ENCODE data around the gene ADSL. TPM values are rescaled to one million over a fixed set of nuclear protein-coding genes. Genes with fewer than 3 reads are reported as not detected.

ADSL gene
- total RNA-seq (10 to 100 TPM; 40.4 to 77.7 (median 55.0) TPM), polyA plus RNA-seq (10 to 100 TPM; 39.1 to 52.5 (median 43.3) TPM)
- long read RNA-seq, donor 1, full-length matches to known transcripts = 21 of 48 reads
- long read RNA-seq, donor 1, partial matches to known transcripts = 27 of 48 reads
- long read RNA-seq, donor 1, other reads (novel, unspliced or antisense) = 0 of 48 reads
- long read RNA-seq, donor 2, full-length matches to known transcripts = 20 of 43 reads
- long read RNA-seq, donor 2, partial matches to known transcripts = 23 of 43 reads
- long read RNA-seq, donor 2, other reads (novel, unspliced or antisense) = 0 of 43 reads

DNA sequence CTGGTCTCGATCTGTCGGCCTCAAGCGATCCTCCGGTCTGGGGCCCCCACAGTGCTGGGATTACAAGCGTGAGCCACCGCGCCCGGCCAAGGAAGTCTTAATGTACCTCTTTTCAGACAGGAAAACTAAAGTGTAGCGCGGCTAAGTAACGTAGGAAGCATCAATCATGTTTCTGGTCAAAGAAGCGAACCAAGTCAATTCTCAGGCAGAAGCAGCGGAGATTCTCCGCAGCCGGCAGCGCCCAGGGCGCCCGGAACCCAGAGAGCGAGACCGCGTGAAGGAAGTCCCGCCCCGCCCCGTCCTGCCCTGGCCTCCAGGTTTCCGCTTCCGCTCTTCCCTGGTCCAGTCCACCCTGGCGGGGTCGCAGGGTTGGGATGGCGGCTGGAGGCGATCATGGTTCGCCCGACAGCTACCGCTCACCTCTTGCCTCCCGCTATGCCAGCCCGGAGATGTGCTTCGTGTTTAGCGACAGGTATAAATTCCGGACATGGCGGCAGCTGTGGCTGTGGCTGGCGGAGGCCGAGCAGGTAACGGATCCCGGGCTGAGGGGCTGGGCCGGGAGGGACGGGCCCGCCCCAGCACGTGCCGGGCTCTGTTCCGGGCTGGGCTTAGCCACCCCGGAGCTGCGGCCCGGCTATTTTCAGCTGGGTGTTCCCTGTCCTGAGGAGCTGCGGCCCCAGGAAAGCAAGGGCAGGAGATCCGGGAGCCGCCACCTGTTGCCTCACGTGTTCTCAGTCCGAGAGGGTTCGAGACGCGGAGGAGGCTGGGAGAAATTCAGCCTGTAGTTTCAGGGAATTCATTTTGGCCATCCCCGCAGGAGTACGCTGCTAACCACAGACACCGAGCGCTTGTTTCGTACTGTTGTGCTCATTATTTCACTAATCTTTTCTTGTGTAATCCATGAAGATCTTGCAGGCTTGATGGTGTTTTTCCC is at the start of gene ADSL:
Gene ADSL (plus strand): TSS at position 316 of the 934 bp plus-strand sequence. CDS start 59 bp downstream, at position 375.
- H3K27me3 ChIP-seq (replicated peaks in 1 of 7) = no peaks in the 10 kb centered on the region
- DNase-seq = peak; percentile 97
- peak; percentile 98 for TF ChIP-seq POLR2AphosphoS5 (IDR thresholded peaks at IDR 0.05)
- TF ChIP-seq POLR2A (IDR thresholded peaks at IDR 0.05) = peak; percentile 24 to 77 (median 59)
- TF ChIP-seq, protein P1, sequence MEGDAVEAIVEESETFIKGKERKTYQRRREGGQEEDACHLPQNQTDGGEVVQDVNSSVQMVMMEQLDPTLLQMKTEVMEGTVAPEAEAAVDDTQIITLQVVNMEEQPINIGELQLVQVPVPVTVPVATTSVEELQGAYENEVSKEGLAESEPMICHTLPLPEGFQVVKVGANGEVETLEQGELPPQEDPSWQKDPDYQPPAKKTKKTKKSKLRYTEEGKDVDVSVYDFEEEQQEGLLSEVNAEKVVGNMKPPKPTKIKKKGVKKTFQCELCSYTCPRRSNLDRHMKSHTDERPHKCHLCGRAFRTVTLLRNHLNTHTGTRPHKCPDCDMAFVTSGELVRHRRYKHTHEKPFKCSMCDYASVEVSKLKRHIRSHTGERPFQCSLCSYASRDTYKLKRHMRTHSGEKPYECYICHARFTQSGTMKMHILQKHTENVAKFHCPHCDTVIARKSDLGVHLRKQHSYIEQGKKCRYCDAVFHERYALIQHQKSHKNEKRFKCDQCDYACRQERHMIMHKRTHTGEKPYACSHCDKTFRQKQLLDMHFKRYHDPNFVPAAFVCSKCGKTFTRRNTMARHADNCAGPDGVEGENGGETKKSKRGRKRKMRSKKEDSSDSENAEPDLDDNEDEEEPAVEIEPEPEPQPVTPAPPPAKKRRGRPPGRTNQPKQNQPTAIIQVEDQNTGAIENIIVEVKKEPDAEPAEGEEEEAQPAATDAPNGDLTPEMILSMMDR (IDR thresholded peaks at IDR 0.05 in 8 of 11, conservative IDR thresholded peaks at IDR 0.05 in 3 of 11) = peak in 5 of 11 experiments; percentile 26 to 50 (median 41)
- H3K36me3 ChIP-seq = peaks cover 2 to 33% (median 25%) of the 10 kb centered on the region in 6 donors
- intact Hi-C loops (cut with DNase I; ENCODE audit: low total_unique reads) = loop anchor here (5.0 to 10.0 kb wide), 4 partner anchors 62 to 814 kb away; partner anchors contain the start of genes RPS19BP1 and TNRC6B
- H3K27ac ChIP-seq = peak within 1 kb of the TSS; percentile 79 to 94 (median 91)
- WGBS, 5 donors = 0 to 1% (median 0%) methylated on average over 41 to 65 of the region's 65 CpGs
- H3K4me1 ChIP-seq = peaks cover 22 to 71% (median 33%) of the 10 kb centered on the region in 6 donors
- H3K9me3 ChIP-seq = no peaks in the 10 kb centered on the region
- H3K4me3 ChIP-seq = peak within 1 kb of the TSS; percentile 71 to 96 (median 85)

DNA sequence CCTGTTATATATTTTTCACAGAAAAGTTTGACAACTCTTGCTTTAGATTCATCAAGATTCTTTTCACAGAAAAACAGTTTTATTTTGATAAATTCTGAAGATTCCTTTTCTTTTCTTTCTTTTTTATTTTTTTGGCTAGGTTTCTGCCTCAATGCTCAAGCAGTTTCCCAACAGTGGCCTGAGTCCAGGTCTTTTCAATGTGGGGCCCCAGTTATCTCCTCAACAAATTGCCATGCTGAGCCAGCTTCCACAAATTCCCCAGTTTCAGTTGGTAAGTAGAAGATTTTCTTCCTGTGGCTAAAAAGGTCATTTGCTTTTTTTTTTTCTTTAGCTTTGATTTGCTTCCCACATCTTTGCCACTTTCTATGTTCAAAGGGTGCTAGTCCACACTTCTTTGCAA is 46.0 kb upstream of the ADSL start:
- Histone ChIP-seq H3K9me3 (no peaks in the 10 kb centered on the region), H3K27ac (no peak overlapping the region), H3K36me3 (peaks cover 2 to 100% (median 63%) of the 10 kb centered on the region in 6 donors), H3K4me1 (peaks cover 0 to 5% (median 2%) of the 10 kb centered on the region in 6 donors), H3K4me3 (no peak overlapping the region), H3K27me3 (replicated peaks in 1 of 7) (no peaks in the 10 kb centered on the region)
- intact Hi-C loops (cut with DNase I; ENCODE audit: low total_unique reads) = no loop called here
- DNase-seq = no peak
- TF ChIP-seq POLR2A (IDR thresholded peaks at IDR 0.05) = no peak

DNA sequence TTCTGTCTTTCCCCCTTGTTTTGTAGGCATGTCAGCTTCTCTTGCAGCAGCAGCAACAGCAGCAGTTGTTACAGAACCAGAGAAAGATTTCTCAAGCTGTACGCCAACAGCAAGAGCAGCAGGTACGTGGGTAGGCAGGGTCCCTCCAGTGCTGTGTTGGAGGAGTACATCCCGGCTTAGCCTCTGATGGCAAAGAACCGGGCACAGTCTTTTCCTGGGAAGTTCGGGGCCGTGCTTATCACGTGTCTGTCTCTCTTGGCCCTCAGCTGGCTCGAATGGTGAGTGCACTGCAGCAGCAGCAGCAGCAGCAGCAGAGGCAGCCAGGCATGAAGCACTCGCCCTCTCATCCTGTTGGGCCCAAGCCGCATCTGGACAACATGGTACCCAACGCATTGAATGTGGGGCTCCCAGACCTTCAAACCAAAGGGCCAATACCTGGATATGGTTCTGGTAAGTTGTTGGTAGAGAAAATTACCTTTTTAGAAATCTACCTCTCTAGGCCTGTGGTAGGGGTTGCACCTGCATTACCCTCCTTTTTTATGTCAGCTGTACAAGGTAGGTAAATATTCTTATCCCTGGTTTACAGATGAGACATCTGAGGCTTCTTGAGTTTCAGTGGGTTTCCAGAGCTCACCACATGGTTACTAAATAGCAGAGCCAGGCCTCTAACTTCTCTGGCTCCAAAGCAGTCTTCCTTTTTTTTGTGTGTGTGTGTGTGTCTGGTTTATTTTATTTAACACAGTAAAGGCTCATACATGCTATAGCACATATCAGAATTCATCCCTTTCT is 45.2 kb upstream of the ADSL start:
- WGBS, 5 donors = 82 to 96% (median 92%) methylated on average over 7 to 11 of the region's 11 CpGs
- Histone ChIP-seq H3K4me1 (peaks cover 0 to 5% (median 2%) of the 10 kb centered on the region in 6 donors), H3K4me3 (no peak overlapping the region), H3K9me3 (no peaks in the 10 kb centered on the region), H3K27me3 (replicated peaks in 1 of 7) (no peaks in the 10 kb centered on the region), H3K27ac (no peak overlapping the region), H3K36me3 (peaks cover 2 to 100% (median 63%) of the 10 kb centered on the region in 6 donors)
- DNase-seq = no peak
- TF ChIP-seq POLR2AphosphoS5 (IDR thresholded peaks at IDR 0.05) (peak in 2 of 3 donors; percentile 14 to 30), POLR2A (IDR thresholded peaks at IDR 0.05) (no peak)
- intact Hi-C loops (cut with DNase I; ENCODE audit: low total_unique reads) = no loop called here

DNA sequence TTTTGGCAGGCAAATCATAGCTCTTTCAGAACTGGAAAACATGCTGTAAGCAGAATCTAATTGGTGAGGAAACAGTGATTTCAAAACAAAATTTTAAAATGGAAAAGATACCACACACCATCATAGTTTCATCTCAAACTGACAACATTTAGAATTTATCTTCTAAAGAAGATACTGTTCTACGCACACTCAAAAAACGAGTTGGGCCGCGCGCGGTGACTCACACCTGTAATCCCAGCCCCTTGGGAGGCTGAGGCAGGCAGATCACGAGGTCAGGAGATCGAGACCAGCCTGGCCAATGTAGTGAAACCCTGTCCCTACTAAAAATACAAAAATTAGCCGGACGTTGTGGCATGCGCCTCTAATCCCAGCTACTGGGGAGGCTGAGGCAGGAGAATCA is 44.2 kb upstream of the ADSL start:
- 89 to 98% (median 95%) methylated on average over 11 of the region's 11 CpGs for WGBS, 5 donors
- no peaks in the 10 kb centered on the region for H3K27me3 ChIP-seq (replicated peaks in 1 of 7)
- DNase-seq = no peak
- no peak overlapping the region for H3K27ac ChIP-seq
- intact Hi-C loops (cut with DNase I; ENCODE audit: low total_unique reads) = no loop called here
- H3K4me3 ChIP-seq = no peak overlapping the region
- H3K4me1 ChIP-seq = peaks cover 0 to 5% (median 2%) of the 10 kb centered on the region in 6 donors
- peaks cover 2 to 100% (median 62%) of the 10 kb centered on the region in 6 donors for H3K36me3 ChIP-seq
- H3K9me3 ChIP-seq = no peaks in the 10 kb centered on the region
- TF ChIP-seq POLR2AphosphoS5 (IDR thresholded peaks at IDR 0.05) = no peak
- TF ChIP-seq POLR2A (IDR thresholded peaks at IDR 0.05) = no peak
- TF ChIP-seq, protein P1 (IDR thresholded peaks at IDR 0.05 in 8 of 11, conservative IDR thresholded peaks at IDR 0.05 in 3 of 11) = no peak

Data from spleen (tissue), 13 donors.